HG03103 (cell line): Measurements from ENCODE around the gene EP400.

Experiments
- ATAC-seq: cut with Tn5 transposase; IDR thresholded peaks from one replicate; pipeline ENCODE4 v1.9.1; 2021; ENCODE audit warnings: low read depth; ENCODE audit not compliant: unreplicated experiment

The EP400 gene

GRCh38 chr12:131949431-131950181, at the start of gene EP400:
Gene EP400 (plus strand): TSS chr12:131949942. CDS start chr12:131960620, 10,678 bp downstream.
- peak; percentile 92 for ATAC-seq

DNA sequence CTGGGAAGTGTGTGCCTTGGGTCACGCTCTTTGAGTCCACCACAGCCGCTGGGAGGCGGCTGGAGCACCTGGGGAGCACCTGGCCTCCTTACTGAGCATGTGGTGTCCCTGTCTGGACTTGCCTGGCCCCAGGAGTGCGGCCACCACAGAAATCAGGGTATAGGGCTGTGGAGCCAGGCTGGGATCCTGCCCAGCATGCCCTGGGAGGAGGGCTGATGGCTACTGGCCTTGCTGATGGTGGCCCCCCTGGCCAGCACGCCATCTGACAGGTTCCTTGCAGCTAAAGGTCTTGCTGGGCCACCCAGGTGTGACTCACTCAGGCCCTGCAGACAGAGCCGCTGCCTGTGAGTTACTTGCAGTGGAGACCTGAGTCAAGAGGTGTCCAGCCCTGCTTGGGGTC, 49.3 kb upstream of the EP400 start:
- no peak for ATAC-seq

GRCh38 chr12:131901431-131902331, 48.1 kb upstream of the EP400 start:
- no peak for ATAC-seq

GRCh38 chr12:131902332-131903241, 47.2 kb upstream of the EP400 start:
- no peak for ATAC-seq

DNA sequence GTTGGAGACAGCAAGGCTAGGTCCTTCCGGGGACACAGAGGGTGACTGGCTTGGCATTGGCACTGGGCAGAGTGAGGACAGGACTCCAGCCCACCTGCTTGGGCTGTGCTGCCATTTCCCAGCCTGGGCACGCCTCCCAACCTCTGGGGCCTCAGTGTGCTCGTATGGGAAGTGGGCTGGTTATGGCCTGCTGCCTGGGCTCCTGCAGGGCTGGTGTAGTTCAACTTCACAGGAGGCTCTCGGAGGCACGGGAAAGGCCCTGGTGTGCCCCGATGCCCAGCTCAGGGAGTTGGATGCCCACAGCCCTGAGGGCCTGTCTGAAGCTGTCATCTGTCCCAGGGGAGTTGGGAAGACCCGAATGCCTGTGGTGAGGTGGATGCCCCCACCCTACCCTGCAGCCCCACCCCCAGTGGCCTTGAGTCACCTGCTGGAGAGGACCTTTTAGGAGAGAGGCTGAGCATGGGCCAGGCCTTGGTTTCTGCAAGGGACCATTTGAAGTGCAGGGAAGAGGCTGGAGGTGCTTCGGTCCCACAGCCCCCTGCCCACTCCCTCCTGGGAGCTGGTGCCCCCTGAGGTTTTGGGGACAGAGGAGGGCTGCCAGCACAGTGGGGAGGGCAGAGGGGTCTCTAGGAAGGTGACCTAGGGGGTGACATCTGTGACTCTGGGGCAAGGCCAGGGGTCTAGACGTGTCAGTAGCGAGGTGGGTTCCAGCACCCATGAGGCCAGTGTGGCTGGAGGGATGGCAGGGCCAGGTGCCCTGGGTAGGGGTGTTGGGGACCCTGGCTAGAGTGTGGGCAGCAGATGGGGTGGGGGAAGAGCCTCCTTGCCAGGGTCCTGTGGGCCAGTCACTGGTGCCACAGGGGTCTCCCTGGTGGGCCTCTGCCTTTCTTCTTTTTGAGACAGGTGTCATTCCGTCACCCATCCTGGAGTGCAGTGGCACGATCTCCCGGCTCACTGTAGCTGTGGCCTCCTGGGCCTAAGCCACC, 46.2 kb upstream of the EP400 start:
- no peak for ATAC-seq

DNA sequence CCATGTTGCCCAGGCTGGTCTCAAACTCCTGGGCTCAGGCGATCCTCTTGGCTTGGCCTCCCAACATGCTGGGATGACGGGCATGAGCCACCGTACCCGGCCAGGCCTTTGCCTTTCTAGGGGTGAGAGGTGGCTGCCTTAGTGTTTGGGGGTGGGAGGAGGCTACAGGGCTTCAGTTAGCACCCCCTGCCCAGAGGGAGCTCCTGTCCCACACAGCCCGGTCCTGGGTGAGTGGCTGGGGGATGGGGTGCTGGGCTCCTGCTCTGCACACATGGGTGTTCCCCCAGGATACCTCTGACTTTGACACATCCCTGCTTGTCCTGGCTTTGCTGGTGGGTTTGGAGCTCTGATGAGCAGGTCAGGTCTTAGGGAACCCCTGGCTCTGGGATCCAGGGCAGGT, 45.4 kb upstream of the EP400 start:
- ATAC-seq, result no peak

GRCh38 chr12:131905081-131905629, 44.6 kb upstream of the EP400 start:
- ATAC-seq, result no peak

DNA sequence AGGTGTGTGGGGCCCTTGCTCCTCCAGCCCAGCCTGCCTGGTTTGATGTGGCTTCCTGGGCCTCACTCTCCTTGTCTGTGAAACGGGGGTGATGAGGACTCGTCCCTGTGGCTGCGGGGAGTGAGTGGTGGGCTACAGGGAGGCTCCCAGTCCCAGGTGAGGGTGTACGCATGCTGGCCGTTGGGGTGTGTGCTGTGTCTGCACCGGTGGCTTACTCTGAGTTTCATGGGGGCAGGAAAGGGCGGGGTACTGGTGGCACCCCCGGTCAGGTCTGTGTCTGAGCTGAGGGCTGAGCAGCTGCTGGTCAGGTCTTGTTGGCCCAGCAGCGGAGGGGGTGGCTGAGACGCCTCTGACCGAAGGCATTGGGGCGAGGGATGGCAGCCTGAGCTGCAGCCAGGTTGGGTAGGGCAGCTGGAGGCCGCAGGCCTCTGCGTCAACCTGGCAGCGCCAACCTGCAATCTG, 44.1 kb upstream of the EP400 start:
- no peak for ATAC-seq

GRCh38 chr12:131907379-131908091, 42.2 kb upstream of the EP400 start:
- no peak for ATAC-seq

- ATAC-seq, result no peak
Measured at GRCh38 chr12:131908092-131909080, 41.4 kb upstream of the EP400 start.

GRCh38 chr12:131909081-131909751, 40.5 kb upstream of the EP400 start:
- no peak for ATAC-seq

DNA sequence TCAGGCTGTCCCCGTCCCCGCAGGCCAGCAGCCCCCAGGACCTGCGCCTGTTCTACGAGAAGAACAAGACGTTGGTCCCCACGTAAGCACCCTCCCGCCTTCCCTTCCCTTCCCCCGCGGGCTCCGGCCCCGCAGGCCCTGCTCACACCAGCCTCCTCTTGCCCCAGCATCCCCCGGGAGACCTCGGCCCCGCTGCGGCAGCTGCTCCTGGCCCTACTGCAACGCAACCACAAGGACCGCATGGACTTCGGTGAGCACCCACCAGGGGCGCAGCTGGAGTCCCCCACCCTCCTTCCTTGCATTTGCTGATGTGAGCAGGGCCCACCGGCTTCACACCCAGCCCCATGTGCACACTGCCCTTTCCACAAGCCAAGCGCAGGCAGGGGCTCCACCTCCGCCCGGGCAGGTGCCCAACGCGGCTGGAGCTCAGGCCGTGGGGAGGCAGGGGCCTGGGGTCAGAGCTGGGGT, 40.0 kb upstream of the EP400 start:
- ATAC-seq, result no peak

- ATAC-seq, result no peak
Measured at GRCh38 chr12:131910302-131911027, 39.3 kb upstream of the EP400 start.

- ATAC-seq, result no peak
Measured at GRCh38 chr12:131911028-131911650, 38.6 kb upstream of the EP400 start.

GRCh38 chr12:131911851-131912477, 37.8 kb upstream of the EP400 start:
- no peak for ATAC-seq
